HEK293 (cell line): Measurements from ENCODE around the gene ANKZF1.

ENCODE experiments used
- GLI4 ChIP-seq: fragments of 450-650 bp; formaldehyde crosslinking; IDR thresholded peaks from 2 replicates; pipeline ENCODE4 v1.5.1; 2016; ENCODE audit warnings: missing biosample characterization, missing genetic modification characterization
- HIC1 ChIP-seq: fragments of 450-650 bp; formaldehyde crosslinking; IDR thresholded peaks from 2 replicates; pipeline ENCODE4 v1.5.1; 2016; ENCODE audit warnings: missing biosample characterization, missing genetic modification characterization
- KLF16 ChIP-seq: fragments of 450-650 bp; formaldehyde crosslinking; IDR thresholded peaks from 2 replicates; pipeline ENCODE4 v1.5.1; 2017; ENCODE audit warnings: missing biosample characterization, missing genetic modification characterization
- KLF17 ChIP-seq: fragments of 450-650 bp; formaldehyde crosslinking; IDR thresholded peaks from 2 replicates; pipeline ENCODE4 v1.5.1; 2016; ENCODE audit warnings: missing biosample characterization, missing genetic modification characterization
- PBX3 ChIP-seq: sonication (generic); formaldehyde crosslinking; IDR thresholded peaks from 2 replicates; pipeline ENCODE4 v1.8.1; 2022; ENCODE audit warnings: mild to moderate bottlenecking, moderate library complexity, missing genetic modification reagents
- SP3 ChIP-seq: fragments of 450-650 bp; formaldehyde crosslinking; IDR thresholded peaks from 2 replicates; pipeline ENCODE4 v1.5.1; 2016; ENCODE audit warnings: missing biosample characterization, missing genetic modification characterization
- SP7 ChIP-seq: fragments of 450-650 bp; formaldehyde crosslinking; IDR thresholded peaks from 2 replicates; pipeline ENCODE4 v1.5.1; 2016; ENCODE audit warnings: missing biosample characterization, missing genetic modification characterization
- ZBTB7A ChIP-seq: fragments of 450-650 bp; formaldehyde crosslinking; IDR thresholded peaks from 2 replicates; pipeline ENCODE4 v1.5.1; 2016; ENCODE audit warnings: low read depth, missing biosample characterization, missing genetic modification characterization
- ZFHX2 ChIP-seq: fragments of 450-650 bp; formaldehyde crosslinking; conservative IDR thresholded peaks from 2 replicates; pipeline ENCODE4 v1.5.1; 2016; ENCODE audit warnings: missing biosample characterization, missing genetic modification characterization
- ZFP69B ChIP-seq: fragments of 450-650 bp; formaldehyde crosslinking; IDR thresholded peaks from 2 replicates; pipeline ENCODE4 v1.5.1; 2016; ENCODE audit warnings: missing biosample characterization, missing genetic modification characterization
- ZNF175 ChIP-seq: fragments of 450-650 bp; formaldehyde crosslinking; IDR thresholded peaks from 2 replicates; pipeline ENCODE4 v1.5.1; 2016; ENCODE audit warnings: missing biosample characterization, missing genetic modification characterization
- ZNF2 ChIP-seq: fragments of 450-650 bp; formaldehyde crosslinking; IDR thresholded peaks from 2 replicates; pipeline ENCODE4 v1.5.1; 2016; ENCODE audit warnings: missing biosample characterization, missing genetic modification characterization
- ZNF274 ChIP-seq, 2 experiments: fragments of 200-500 bp in 1 of 2; fragments of 450-650 bp in 1 of 2; sonication (Bioruptor generic) in 1 of 2; formaldehyde crosslinking in 1 of 2; IDR thresholded peaks; 2 replicates each; pipeline versions ENCODE4 v1.5.1 to v1.6.1; 2014 to 2016; ENCODE audit warnings: borderline replicate concordance in 1 of 2, inconsistent platforms in 1 of 2, low read length in 1 of 2, missing biosample characterization in 1 of 2, missing genetic modification characterization in 1 of 2
- ZNF354C ChIP-seq: fragments of 450-650 bp; formaldehyde crosslinking; IDR thresholded peaks from 2 replicates; pipeline ENCODE4 v1.5.1; 2016; ENCODE audit warnings: missing biosample characterization, missing genetic modification characterization, low read depth, borderline replicate concordance
- ZNF501 ChIP-seq: fragments of 450-650 bp; formaldehyde crosslinking; IDR thresholded peaks from 2 replicates; pipeline ENCODE4 v1.5.1; 2016; ENCODE audit warnings: missing biosample characterization, missing genetic modification characterization
- ZNF645 ChIP-seq: fragments of 450-650 bp; formaldehyde crosslinking; IDR thresholded peaks from 2 replicates; pipeline ENCODE4; 2016; ENCODE audit warnings: missing biosample characterization, missing genetic modification characterization
- ZNF692 ChIP-seq: fragments of 450-650 bp; formaldehyde crosslinking; IDR thresholded peaks from 2 replicates; pipeline ENCODE4 v1.5.1; 2016; ENCODE audit warnings: missing biosample characterization, missing genetic modification characterization
- ZNF776 ChIP-seq: fragments of 450-650 bp; formaldehyde crosslinking; IDR thresholded peaks from 2 replicates; pipeline ENCODE4 v1.5.0; 2017; ENCODE audit warnings: missing biosample characterization, missing genetic modification characterization, borderline replicate concordance
- ZNF843 ChIP-seq: fragments of 450-650 bp; formaldehyde crosslinking; IDR thresholded peaks from 2 replicates; pipeline ENCODE4 v1.5.1; 2016; ENCODE audit warnings: missing biosample characterization, missing genetic modification characterization
- ZSCAN16 ChIP-seq: fragments of 450-650 bp; formaldehyde crosslinking; IDR thresholded peaks from 2 replicates; pipeline ENCODE4 v1.5.1; 2016; ENCODE audit warnings: missing biosample characterization, missing genetic modification characterization
- ZXDB ChIP-seq: fragments of 450-650 bp; formaldehyde crosslinking; IDR thresholded peaks from 2 replicates; pipeline ENCODE4 v1.5.1; 2016; ENCODE audit warnings: missing biosample characterization, missing genetic modification characterization

ANKZF1 gene

GRCh38 chr2:219218732-219219701 lies 10.6 kb upstream of the ANKZF1 start, which contains the start of gene ABCB6 (continued):
- TF ChIP-seq ZBTB7A = no peak
- TF ChIP-seq HIC1 = peak; percentile 30; the same call in 1 of the 2 replicates
- 0 out of 2 replicates have a peak, but pooled peaks have one; percentile 29 for TF ChIP-seq ZNF692
- peak; percentile 45 for TF ChIP-seq SP3
- 0 out of 2 replicates have a peak, but pooled peaks have one; percentile 21 for TF ChIP-seq ZNF843
- no peak for TF ChIP-seq ZNF2
- TF ChIP-seq KLF16 (tag by site-specific recombination) = peak; percentile 66; the same call in 1 of the 2 replicates
- no peak for TF ChIP-seq ZNF354C (tag by site-specific recombination)
- TF ChIP-seq ZFP69B = no peak
- TF ChIP-seq ZSCAN16 (tag by site-specific recombination) = no peak
- TF ChIP-seq ZNF175 = no peak
- 0 out of 2 replicates have a peak, but pooled peaks have one; percentile 11 for TF ChIP-seq SP7 (tag by site-specific recombination)
- no peak for TF ChIP-seq GLI4 (tag by site-specific recombination)
- TF ChIP-seq ZNF501 (tag by site-specific recombination) = peak; percentile 74; the same call in 1 of the 2 replicates
- no peak for TF ChIP-seq ZXDB (tag by site-specific recombination)
- 0 out of 2 replicates have a peak, but pooled peaks have one; percentile 29 for TF ChIP-seq KLF17
- TF ChIP-seq ZFHX2 (tag by site-specific recombination) = peak; percentile 75
- TF ChIP-seq ZNF645 (tag by site-specific recombination) = no peak
- TF ChIP-seq PBX3 (CRISPR knock-in tag) = peak; percentile 70; the same call in 1 of the 2 replicates
- no peak for TF ChIP-seq ZNF274 (IDR thresholded peaks at IDR 0.05; ENCODE audit: low read length)
- no peak for TF ChIP-seq ZNF274 (tag by site-specific recombination; IDR thresholded peaks at IDR 0.05; ENCODE audit: borderline replicate concordance)
- TF ChIP-seq ZNF776 = no peak
